ENCODE measurements around the gene RNF144A. TPM values are rescaled to one million over a fixed set of nuclear protein-coding genes. Genes with fewer than 3 reads are reported as not detected.
"Not testable (repeated sequence)": the region's sequence is repeated elsewhere in the genome, so short reads cannot be mapped to it uniquely, and the experiment has no call there.

The RNF144A gene
- total RNA-seq, 1 experiment from 2014 or later, result 13.6 TPM

GRCh38 chr2:6896930-6897759 lies 20.1 kb upstream of the RNF144A start:
- no peak overlapping the region for H3K27ac Mint-ChIP-seq
- no peak overlapping the region for H3K4me3 Mint-ChIP-seq
- ChIA-PET POLR2A (no interaction called here), CTCF (interaction anchor here (0.7 to 2.0 kb wide), 24 partner anchors 9 to 172 kb away, joined by 3 to 17 read pairs (median 3); partner anchors contain the start of gene RNF144A)
- H3K9me3 Mint-ChIP-seq, result peaks cover 28% of the 10 kb centered on the region
- no peak for ATAC-seq
- DNase-seq (ENCODE audit: low spot score), result no peak
- H3K27me3 Mint-ChIP-seq (ENCODE audit: low read depth), result peaks cover 10% of the 10 kb centered on the region
- H3K36me3 Mint-ChIP-seq, result peaks cover 3% of the 10 kb centered on the region; the same call in 1 of the 2 replicates
- no peaks in the 10 kb centered on the region for H3K4me1 Mint-ChIP-seq
- TF ChIP-seq IRF2 (CRISPR knock-in tag; IDR thresholded peaks at IDR 0.05; ENCODE audit: borderline replicate concordance, low read depth) (no peak), CTCF (IDR thresholded peaks at IDR 0.05) (peak; percentile 37; the same call in 1 of the 2 replicates)

GRCh38 chr2:6902581-6902980 lies 14.6 kb upstream of the RNF144A start:
- H3K36me3 Mint-ChIP-seq; H3K27ac Mint-ChIP-seq; CTCF ChIA-PET; POLR2A ChIA-PET; H3K4me3 Mint-ChIP-seq; DNase-seq (ENCODE audit: low spot score); H3K4me1 Mint-ChIP-seq; ATAC-seq: not testable (repeated sequence)
- Mint-ChIP-seq H3K9me3 (peaks cover 54% of the 10 kb centered on the region), H3K27me3 (ENCODE audit: low read depth) (peaks cover 25% of the 10 kb centered on the region)

DNA sequence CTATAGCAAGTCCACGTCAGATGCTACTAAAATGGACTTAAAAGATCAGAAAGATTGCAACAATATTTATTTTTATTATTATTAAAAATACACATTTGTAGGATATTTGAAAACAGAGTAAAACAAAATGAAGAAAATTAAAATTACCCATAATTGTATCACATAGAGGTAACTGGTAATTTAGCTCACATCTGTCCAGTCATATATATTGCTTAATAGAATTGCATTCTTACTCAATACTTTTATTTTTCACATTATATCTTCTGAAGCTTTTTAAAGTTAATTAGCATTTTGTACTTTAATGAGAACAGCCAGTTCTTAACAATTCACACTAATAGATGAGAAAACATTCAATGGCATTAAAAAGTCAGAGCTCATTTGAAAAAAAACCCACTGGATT lies 11.5 kb upstream of the RNF144A start:
- ATAC-seq (no peak), DNase-seq (ENCODE audit: low spot score) (no peak)
- Mint-ChIP-seq H3K27ac (no peak overlapping the region), H3K4me1 (no peaks in the 10 kb centered on the region), H3K27me3 (ENCODE audit: low read depth) (peaks cover 20% of the 10 kb centered on the region), H3K36me3 (peaks cover 3% of the 10 kb centered on the region; the same call in 1 of the 2 replicates), H3K4me3 (no peak overlapping the region), H3K9me3 (peaks cover 43% of the 10 kb centered on the region)
- TF ChIP-seq, protein P1, sequence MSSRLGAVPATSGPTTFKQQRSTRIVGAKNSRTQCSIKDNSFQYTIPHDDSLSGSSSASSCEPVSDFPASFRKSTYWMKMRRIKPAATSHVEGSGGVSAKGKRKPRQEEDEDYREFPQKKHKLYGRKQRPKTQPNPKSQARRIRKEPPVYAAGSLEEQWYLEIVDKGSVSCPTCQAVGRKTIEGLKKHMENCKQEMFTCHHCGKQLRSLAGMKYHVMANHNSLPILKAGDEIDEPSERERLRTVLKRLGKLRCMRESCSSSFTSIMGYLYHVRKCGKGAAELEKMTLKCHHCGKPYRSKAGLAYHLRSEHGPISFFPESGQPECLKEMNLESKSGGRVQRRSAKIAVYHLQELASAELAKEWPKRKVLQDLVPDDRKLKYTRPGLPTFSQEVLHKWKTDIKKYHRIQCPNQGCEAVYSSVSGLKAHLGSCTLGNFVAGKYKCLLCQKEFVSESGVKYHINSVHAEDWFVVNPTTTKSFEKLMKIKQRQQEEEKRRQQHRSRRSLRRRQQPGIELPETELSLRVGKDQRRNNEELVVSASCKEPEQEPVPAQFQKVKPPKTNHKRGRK (CRISPR knock-in tag; IDR thresholded peaks at IDR 0.05; ENCODE audit: borderline replicate concordance), result no peak
- TF ChIP-seq, protein P2, sequence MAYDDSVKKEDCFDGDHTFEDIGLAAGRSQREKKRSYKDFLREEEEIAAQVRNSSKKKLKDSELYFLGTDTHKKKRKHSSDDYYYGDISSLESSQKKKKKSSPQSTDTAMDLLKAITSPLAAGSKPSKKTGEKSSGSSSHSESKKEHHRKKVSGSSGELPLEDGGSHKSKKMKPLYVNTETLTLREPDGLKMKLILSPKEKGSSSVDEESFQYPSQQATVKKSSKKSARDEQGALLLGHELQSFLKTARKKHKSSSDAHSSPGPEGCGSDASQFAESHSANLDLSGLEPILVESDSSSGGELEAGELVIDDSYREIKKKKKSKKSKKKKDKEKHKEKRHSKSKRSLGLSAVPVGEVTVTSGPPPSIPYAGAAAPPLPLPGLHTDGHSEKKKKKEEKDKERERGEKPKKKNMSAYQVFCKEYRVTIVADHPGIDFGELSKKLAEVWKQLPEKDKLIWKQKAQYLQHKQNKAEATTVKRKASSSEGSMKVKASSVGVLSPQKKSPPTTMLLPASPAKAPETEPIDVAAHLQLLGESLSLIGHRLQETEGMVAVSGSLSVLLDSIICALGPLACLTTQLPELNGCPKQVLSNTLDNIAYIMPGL (CRISPR knock-in tag; IDR thresholded peaks at IDR 0.05), result no peak
- TF ChIP-seq MLX (CRISPR knock-in tag; IDR thresholded peaks at IDR 0.05), result no peak
- TF ChIP-seq, protein P3, sequence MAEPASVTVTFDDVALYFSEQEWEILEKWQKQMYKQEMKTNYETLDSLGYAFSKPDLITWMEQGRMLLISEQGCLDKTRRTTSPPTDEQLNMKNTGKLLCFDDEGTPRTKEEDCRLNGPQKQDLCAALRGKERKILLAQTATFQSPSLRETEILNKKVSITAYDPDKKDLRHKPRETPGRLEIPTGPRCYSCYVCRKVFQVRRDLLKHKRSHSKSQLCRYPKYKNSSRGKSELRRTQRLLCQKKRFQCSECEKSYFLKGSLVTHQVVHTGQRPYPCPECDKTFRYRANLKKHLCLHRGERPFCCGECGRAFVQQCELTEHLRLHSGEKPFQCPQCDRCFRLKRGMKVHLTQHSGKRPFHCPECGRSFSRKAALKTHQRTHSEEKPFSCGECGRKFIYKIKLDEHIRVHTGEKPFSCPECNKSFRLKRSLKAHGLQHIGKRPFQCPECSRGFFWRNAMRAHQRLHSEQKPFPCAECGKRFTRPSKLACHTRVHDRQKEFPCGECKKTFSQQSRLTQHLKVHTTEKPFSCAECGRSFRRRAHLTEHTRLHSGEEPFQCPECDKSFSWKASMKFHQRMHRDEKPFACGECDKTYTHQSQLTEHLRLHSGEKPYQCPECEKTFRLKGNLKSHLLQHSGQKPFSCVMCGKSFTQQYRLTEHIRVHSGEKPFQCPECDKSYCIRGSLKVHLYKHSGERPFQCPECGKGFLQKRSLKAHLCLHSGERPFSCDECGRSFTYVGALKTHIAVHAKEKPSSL (CRISPR knock-in tag; conservative IDR thresholded peaks at IDR 0.05), result no peak
- TF ChIP-seq, protein P4, sequence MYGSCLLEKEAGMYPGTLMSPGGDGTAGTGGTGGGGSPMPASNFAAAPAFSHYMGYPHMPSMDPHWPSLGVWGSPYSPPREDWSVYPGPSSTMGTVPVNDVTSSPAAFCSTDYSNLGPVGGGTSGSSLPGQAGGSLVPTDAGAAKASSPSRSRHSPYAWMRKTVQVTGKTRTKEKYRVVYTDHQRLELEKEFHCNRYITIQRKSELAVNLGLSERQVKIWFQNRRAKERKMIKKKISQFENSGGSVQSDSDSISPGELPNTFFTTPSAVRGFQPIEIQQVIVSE (CRISPR knock-in tag; IDR thresholded peaks at IDR 0.05; ENCODE audit: borderline replicate concordance), result no peak
- TF ChIP-seq ZNF138 (CRISPR knock-in tag; conservative IDR thresholded peaks at IDR 0.05), result no peak
- TF ChIP-seq, protein P5, sequence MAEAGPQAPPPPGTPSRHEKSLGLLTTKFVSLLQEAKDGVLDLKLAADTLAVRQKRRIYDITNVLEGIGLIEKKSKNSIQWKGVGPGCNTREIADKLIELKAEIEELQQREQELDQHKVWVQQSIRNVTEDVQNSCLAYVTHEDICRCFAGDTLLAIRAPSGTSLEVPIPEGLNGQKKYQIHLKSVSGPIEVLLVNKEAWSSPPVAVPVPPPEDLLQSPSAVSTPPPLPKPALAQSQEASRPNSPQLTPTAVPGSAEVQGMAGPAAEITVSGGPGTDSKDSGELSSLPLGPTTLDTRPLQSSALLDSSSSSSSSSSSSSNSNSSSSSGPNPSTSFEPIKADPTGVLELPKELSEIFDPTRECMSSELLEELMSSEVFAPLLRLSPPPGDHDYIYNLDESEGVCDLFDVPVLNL (CRISPR knock-in tag; IDR thresholded peaks at IDR 0.05; ENCODE audit: borderline replicate concordance, low read depth), result no peak
- ChIA-PET CTCF (interaction anchor here (0.6 to 1.2 kb wide), 2 partner anchors 9 to 13 kb away, joined by 3 read pairs; no protein-coding TSS in a partner anchor), POLR2A (no interaction called here)
